GM18907 (cell line): ENCODE data around the gene BMAL2.

Experiments used
- ATAC-seq: cut with Tn5 transposase; IDR thresholded peaks from one replicate; pipeline ENCODE4 v1.9.1; 2021; ENCODE audit warnings: mild to moderate bottlenecking, moderate library complexity; ENCODE audit not compliant: unreplicated experiment

The BMAL2 gene

GRCh38 chr12:27351476-27351875, 18.8 kb downstream of the BMAL2 start:
- no peak for ATAC-seq

DNA sequence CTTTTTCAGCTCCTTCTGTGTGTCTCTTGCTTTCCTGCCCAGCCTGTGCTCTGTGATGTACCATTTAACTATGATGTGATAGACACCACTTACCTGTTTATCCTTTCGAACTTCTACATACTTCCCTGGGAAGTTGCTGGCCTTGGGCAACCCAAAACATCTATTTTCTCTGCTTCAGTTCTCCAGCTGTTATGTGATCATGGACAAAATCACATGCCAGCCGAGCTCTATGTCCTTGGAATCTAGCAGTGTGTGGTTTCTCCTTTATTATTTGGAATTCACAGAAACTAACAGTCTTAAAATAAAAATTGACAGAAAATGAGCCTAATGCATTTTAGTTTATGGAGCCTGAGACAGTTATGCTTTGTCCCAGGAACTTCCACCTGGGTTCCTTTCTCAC, 22.9 kb downstream of the BMAL2 start:
- ATAC-seq = no peak

DNA sequence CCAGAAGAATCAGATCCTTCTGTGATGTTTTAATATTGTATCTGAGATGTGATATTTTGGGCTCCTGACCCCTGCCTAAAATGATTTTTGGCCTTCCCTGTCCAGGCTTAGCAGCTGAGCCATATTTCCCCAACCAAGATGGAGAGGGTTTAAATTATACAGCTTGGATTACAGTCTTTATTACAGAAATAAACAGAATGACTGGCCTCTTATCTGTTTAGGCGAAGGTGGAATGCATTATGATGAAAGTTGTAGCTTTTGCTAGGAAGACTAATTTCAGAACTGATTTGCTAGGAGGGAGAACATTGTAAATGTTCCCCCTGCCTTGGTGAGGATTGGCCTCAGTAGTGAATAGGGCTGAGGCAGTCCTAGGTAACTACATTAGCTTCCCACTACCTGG, 23.3 kb downstream of the BMAL2 start:
- ATAC-seq = no peak

- ATAC-seq = no peak
Measured at GRCh38 chr12:27359578-27360340, 27.1 kb downstream of the BMAL2 start.

DNA sequence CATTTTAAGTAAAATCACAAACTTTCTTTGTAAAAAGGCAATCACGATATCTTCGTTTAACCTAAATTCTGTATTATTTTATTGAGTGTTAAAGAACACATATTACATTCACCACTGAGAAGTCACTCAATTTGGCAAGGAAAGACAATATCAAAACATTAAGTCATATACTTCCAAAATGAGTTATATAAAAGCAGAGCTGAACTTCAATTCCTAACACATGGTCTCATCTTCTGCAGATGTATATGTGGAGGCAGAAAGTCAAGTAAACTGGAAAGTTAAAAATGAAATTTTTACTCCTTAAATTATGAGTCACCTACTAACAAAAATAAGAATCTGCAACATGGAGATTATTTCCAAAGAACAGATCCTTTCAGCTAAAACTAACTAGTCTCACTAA, 28.7 kb downstream of the BMAL2 start:
- ATAC-seq = no peak

GRCh38 chr12:27366621-27367020, 34.0 kb downstream of the BMAL2 start:
- no peak for ATAC-seq

- no peak for ATAC-seq
Measured at GRCh38 chr12:27367078-27367477, 34.4 kb downstream of the BMAL2 start.

DNA sequence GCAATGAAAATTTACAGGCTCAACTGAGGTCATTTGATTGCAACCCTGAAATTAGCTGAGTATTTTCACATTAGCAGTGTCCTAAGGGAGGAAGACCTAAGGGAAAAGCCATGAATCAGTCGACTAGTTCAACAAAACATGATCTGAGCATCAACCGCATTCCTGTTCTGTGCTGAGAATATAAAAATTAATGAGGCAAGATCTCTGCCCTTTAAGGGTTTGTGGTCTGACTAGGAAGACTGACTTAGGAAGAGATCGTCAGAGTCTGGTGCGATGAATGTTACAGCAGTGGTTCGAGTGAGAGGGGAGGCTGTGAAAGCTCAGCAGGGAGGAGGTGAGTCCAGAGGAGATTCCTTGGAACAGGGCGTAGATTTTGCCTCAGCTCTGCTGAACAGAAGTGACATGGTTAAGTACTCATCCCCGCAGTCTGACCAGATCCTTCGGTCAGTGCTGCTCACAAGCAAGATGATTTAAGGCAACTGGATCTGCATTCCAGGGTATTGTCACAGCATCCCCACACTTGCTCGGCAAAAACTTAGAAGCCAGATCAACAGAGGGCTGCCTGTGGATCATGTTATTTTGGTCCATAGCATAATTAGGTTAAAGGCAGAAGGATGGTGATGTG, 49.6 kb downstream of the BMAL2 start:
- ATAC-seq = no peak
